Progenitor cell of endocrine pancreas (in vitro differentiated cells): ENCODE measurements around the gene EHBP1. TPM values are rescaled to one million over a fixed set of nuclear protein-coding genes. Genes with fewer than 3 reads are reported as not detected.

ENCODE experiments used
- DNase-seq: peaks from one replicate; pipeline ENCODE4 v3.0.0; 2021; ENCODE audit warnings: low spot score; ENCODE audit not compliant: unreplicated experiment
- H3K27ac Mint-ChIP-seq: 2 replicates; pipeline ENCODE4 v1.8.0; 2021; ENCODE audit warnings: mild to moderate bottlenecking, moderate library complexity, mixed read lengths
- H3K27me3 Mint-ChIP-seq: 2 replicates; pipeline ENCODE4 v1.8.0; 2021; ENCODE audit warnings: mixed read lengths
- H3K36me3 Mint-ChIP-seq: 2 replicates; pipeline ENCODE4 v1.8.0; 2022; ENCODE audit warnings: mixed read lengths; ENCODE audit not compliant: insufficient read depth
- H3K4me1 Mint-ChIP-seq: 2 replicates; pipeline ENCODE4 v1.8.0; 2021; ENCODE audit warnings: low read depth, mixed read lengths
- H3K4me3 Mint-ChIP-seq: 2 replicates; pipeline ENCODE4 v1.8.0; 2021; ENCODE audit warnings: low read depth, mild to moderate bottlenecking, moderate library complexity, mixed read lengths
- H3K9me3 Mint-ChIP-seq: 2 replicates; pipeline ENCODE4 v1.8.0; 2021; ENCODE audit warnings: low read depth, mixed read lengths
- CTCF ChIP-seq: fragments of 200-600 bp; sonication (generic); IDR thresholded peaks from one replicate; pipeline ENCODE4 v1.5.0; 2021; ENCODE audit warnings: antibody characterized with exemption, mild to moderate bottlenecking; ENCODE audit not compliant: unreplicated experiment
- total RNA-seq: library from RNA; stranded (reverse); gene quantifications from 2 replicates; pipeline ENCODE4 v1.2.1, GENCODE V29; 2021

The EHBP1 gene
- total RNA-seq, 1 donor from 2014 or later = 45.6 TPM

DNA sequence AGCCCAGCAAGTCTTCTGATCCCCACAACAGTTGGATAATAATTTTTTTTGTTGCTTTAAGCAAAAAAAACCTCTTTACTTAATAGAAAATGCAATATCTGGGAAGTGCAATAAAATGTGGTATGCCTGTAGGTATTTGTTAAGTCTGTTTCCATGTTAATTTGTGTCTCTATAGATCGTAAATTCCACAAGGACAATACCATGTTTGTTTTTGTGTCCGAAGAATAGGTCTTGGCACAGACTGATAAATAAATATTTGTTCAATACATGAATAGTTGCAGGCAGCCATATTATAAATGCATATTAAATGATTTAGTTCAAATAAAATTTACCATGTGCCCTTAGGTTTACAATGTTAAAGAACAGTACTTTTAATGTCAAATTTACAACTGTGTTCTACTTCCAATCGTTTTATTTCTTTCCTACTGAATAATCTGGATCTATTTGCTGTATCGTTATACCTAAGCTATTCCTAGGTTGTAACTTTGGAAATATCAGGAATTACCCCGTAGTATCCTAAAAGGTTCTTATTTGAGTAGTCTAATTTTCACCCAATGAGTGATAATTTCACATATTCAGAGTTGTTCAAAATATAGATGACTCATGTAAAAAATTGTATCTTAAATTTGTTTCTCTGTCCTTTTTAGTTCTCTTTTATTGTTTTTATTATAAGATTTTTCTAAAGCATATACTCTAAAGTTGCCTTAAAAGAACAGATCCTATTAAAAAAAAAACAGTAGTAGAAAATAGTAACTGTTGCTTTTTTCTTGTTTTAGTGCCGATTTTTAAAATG, 151.8 kb downstream of the EHBP1 start:
- Mint-ChIP-seq H3K9me3 (peaks cover 5% of the 10 kb centered on the region), H3K4me3 (no peak overlapping the region), H3K4me1 (peaks cover 14% of the 10 kb centered on the region), H3K27ac (no peak overlapping the region), H3K36me3 (peaks cover 19% of the 10 kb centered on the region), H3K27me3 (no peaks in the 10 kb centered on the region)
- no peak for TF ChIP-seq CTCF
- DNase-seq = no peak

GRCh38 chr2:62858231-62858832, 152.8 kb downstream of the EHBP1 start:
- Mint-ChIP-seq H3K27me3 (no peaks in the 10 kb centered on the region), H3K27ac (no peak overlapping the region), H3K4me1 (peaks cover 14% of the 10 kb centered on the region), H3K9me3 (peaks cover 4% of the 10 kb centered on the region), H3K4me3 (no peak overlapping the region), H3K36me3 (peaks cover 17% of the 10 kb centered on the region)
- DNase-seq = no peak
- TF ChIP-seq CTCF = no peak

DNA sequence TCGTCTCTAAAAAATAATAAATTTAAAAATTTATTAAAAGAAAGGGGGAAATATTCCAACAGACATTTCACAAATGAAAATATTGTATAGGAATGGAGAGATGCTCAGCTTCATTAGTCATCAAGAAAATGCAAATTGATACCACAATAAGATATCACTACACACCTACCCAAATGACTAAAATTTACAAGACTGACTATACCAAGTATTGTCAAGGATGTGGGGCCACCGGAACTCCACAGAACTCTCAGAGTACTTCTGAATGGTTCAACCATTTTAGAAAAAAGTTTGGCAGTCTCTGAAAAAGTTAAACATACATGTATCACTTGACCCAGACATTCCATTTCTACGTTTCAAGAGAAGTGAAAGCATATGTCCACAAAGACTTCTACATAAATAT, 163.4 kb downstream of the EHBP1 start:
- no peak for TF ChIP-seq CTCF
- H3K4me3 Mint-ChIP-seq = no peak overlapping the region
- H3K27me3 Mint-ChIP-seq = no peaks in the 10 kb centered on the region
- no peak for DNase-seq
- H3K36me3 Mint-ChIP-seq = peaks cover 22% of the 10 kb centered on the region
- no peak overlapping the region for H3K27ac Mint-ChIP-seq
- H3K9me3 Mint-ChIP-seq = peaks cover 16% of the 10 kb centered on the region
- no peaks in the 10 kb centered on the region for H3K4me1 Mint-ChIP-seq

DNA sequence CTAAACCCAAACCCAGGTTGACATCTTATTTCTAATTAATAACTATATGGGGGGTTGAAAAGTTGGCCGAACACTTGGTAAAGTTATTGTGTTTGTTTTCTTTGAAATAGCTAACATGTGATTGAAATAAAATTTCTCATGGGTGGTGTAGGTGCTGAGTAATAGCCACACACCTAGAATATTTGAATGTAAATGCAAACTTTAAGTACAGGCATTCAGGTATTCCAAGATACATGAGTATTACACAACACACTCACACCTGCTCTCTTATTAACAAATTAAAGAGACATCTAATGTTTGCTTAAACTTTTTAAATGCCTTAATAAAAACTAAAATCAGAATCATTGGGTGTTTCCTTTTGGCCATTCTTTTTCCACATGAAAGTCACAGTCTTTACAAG, 165.5 kb downstream of the EHBP1 start:
- Mint-ChIP-seq H3K27ac (no peak overlapping the region), H3K4me3 (no peak overlapping the region), H3K9me3 (peaks cover 26% of the 10 kb centered on the region), H3K36me3 (peaks cover 40% of the 10 kb centered on the region), H3K4me1 (no peaks in the 10 kb centered on the region), H3K27me3 (no peaks in the 10 kb centered on the region)
- DNase-seq = no peak
- no peak for TF ChIP-seq CTCF

DNA sequence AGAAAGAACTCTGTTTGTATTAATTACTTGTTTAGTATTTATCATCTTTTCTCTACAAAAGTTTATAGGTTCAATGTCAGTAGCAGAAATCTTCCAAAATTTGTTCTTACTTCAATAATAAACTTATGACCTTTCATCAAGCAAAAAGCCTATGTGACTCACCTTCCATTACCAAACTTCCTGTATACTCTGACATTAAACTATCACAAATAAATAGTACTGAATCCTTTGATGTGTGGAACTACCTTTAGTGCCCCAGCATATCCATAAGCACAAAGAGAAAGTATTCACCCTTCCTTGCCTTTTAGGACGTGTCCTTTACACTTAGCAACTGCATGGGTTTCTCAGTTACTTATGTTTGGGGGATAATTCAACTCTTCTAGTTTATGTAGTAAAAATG, 166.0 kb downstream of the EHBP1 start:
- no peak for TF ChIP-seq CTCF
- Mint-ChIP-seq H3K27ac (no peak overlapping the region), H3K4me3 (no peak overlapping the region), H3K4me1 (no peaks in the 10 kb centered on the region), H3K36me3 (peaks cover 44% of the 10 kb centered on the region), H3K9me3 (peaks cover 29% of the 10 kb centered on the region), H3K27me3 (no peaks in the 10 kb centered on the region)
- DNase-seq = no peak
